Measurements from ENCODE around the gene TENM3.

The TENM3 gene

DNA sequence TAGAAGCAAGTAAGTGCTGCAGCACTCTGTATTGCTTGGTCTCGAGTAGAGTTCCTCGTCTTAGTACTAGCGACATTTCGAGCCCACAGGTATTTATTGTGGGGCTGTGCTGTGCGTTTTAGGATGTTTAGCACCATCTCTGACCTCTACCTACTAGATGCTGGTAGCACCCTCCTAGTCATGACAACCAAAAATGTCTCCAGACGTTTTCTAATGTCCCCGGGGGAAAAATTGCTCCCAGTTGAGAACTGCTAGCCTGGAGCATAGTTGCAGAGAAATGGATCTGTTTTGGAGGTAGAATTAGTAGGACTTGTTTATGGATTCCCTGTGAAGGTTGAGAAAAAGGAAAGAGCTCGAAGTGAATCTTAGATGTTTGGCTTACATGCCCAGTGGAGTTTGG lies 287.2 kb downstream of the TENM3 start:
- H3K9me3 ChIP-seq (ENCODE audit: control insufficient read depth, insufficient read depth, low read depth, low read length), result no peaks in the 10 kb centered on the region
- no peak overlapping the region for H3K4me3 ChIP-seq (ENCODE audit: low read depth, low read length)
- no peaks in the 10 kb centered on the region for H3K4me1 ChIP-seq (ENCODE audit: control insufficient read depth, insufficient read depth, low read length)
- no peaks in the 10 kb centered on the region for H3K36me3 ChIP-seq (ENCODE audit: control insufficient read depth in 2 of 2, insufficient read depth in 1 of 2, low read length in 2 of 2)
- CTCF ChIA-PET, result no interaction called here
- POLR2A ChIA-PET, result no interaction called here
- H3K27ac ChIP-seq (ENCODE audit: extremely low read depth, low read depth, low read length), result no peak overlapping the region
- TF ChIP-seq SP7 (tag by site-specific recombination; IDR thresholded peaks at IDR 0.05), result no peak
- TF ChIP-seq ZNF473 (tag by site-specific recombination; IDR thresholded peaks at IDR 0.05), result no peak
- TF ChIP-seq ZNF837 (tag by site-specific recombination; IDR thresholded peaks at IDR 0.05), result no peak
- TF ChIP-seq, protein P1, sequence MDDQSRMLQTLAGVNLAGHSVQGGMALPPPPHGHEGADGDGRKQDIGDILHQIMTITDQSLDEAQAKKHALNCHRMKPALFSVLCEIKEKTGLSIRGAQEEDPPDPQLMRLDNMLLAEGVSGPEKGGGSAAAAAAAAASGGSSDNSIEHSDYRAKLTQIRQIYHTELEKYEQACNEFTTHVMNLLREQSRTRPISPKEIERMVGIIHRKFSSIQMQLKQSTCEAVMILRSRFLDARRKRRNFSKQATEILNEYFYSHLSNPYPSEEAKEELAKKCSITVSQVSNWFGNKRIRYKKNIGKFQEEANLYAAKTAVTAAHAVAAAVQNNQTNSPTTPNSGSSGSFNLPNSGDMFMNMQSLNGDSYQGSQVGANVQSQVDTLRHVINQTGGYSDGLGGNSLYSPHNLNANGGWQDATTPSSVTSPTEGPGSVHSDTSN (CRISPR knock-in tag; IDR thresholded peaks at IDR 0.05), result no peak
- TF ChIP-seq PRDM2 (tag by site-specific recombination; IDR thresholded peaks at IDR 0.05; ENCODE audit: borderline replicate concordance), result no peak
- TF ChIP-seq ZNF530 (tag by site-specific recombination; IDR thresholded peaks at IDR 0.05; ENCODE audit: low read depth), result no peak
- TF ChIP-seq, protein P2, sequence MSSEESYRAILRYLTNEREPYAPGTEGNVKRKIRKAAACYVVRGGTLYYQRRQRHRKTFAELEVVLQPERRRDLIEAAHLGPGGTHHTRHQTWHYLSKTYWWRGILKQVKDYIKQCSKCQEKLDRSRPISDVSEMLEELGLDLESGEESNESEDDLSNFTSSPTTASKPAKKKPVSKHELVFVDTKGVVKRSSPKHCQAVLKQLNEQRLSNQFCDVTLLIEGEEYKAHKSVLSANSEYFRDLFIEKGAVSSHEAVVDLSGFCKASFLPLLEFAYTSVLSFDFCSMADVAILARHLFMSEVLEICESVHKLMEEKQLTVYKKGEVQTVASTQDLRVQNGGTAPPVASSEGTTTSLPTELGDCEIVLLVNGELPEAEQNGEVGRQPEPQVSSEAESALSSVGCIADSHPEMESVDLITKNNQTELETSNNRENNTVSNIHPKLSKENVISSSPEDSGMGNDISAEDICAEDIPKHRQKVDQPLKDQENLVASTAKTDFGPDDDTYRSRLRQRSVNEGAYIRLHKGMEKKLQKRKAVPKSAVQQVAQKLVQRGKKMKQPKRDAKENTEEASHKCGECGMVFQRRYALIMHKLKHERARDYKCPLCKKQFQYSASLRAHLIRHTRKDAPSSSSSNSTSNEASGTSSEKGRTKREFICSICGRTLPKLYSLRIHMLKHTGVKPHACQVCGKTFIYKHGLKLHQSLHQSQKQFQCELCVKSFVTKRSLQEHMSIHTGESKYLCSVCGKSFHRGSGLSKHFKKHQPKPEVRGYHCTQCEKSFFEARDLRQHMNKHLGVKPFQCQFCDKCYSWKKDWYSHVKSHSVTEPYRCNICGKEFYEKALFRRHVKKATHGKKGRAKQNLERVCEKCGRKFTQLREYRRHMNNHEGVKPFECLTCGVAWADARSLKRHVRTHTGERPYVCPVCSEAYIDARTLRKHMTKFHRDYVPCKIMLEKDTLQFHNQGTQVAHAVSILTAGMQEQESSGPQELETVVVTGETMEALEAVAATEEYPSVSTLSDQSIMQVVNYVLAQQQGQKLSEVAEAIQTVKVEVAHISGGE (tag by site-specific recombination; conservative IDR thresholded peaks at IDR 0.05; ENCODE audit: low read depth), result no peak
- no peak for TF ChIP-seq TRIM28 (IDR thresholded peaks at IDR 0.05; ENCODE audit: borderline replicate concordance, low read length)
- TF ChIP-seq, protein P3, sequence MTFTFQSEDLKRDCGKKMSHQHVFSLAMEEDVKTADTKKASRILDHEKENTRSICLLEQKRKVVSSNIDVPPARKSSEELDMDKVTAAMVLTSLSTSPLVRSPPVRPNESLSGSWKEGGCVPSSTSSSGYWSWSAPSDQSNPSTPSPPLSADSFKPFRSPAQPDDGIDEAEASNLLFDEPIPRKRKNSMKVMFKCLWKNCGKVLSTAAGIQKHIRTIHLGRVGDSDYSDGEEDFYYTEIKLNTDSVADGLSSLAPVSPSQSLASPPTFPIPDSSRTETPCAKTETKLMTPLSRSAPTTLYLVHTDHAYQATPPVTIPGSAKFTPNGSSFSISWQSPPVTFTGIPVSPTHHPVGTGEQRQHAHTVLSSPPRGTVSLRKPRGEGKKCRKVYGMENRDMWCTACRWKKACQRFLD (tag by site-specific recombination; IDR thresholded peaks at IDR 0.05), result no peak

- Histone ChIP-seq H3K9me3 (ENCODE audit: control insufficient read depth, insufficient read depth, low read depth, low read length) (no peaks in the 10 kb centered on the region), H3K4me3 (ENCODE audit: low read depth, low read length) (no peak overlapping the region), H3K4me1 (ENCODE audit: control insufficient read depth, insufficient read depth, low read length) (peaks cover 3% of the 10 kb centered on the region; the same call in 1 of the 2 replicates), H3K36me3 (ENCODE audit: control insufficient read depth in 2 of 2, insufficient read depth in 1 of 2, low read length in 2 of 2) (no peaks in the 10 kb centered on the region), H3K27ac (ENCODE audit: extremely low read depth, low read depth, low read length) (no peak overlapping the region)
- ChIA-PET POLR2A (interaction anchor here (0.6 kb wide), 1 partner anchor 736 kb away, joined by 3 read pairs; no protein-coding TSS in a partner anchor), CTCF (no interaction called here)
- TF ChIP-seq ZNF433 (tag by site-specific recombination; IDR thresholded peaks at IDR 0.05; ENCODE audit: low read depth) (no peak), YY1 (tag by site-specific recombination; IDR thresholded peaks at IDR 0.05) (no peak), SP2 (tag by site-specific recombination; IDR thresholded peaks at IDR 0.05) (no peak), PRDM4 (tag by site-specific recombination; IDR thresholded peaks at IDR 0.05) (no peak), ZSCAN16 (tag by site-specific recombination; IDR thresholded peaks at IDR 0.05) (no peak)
- TF ChIP-seq, protein P4, sequence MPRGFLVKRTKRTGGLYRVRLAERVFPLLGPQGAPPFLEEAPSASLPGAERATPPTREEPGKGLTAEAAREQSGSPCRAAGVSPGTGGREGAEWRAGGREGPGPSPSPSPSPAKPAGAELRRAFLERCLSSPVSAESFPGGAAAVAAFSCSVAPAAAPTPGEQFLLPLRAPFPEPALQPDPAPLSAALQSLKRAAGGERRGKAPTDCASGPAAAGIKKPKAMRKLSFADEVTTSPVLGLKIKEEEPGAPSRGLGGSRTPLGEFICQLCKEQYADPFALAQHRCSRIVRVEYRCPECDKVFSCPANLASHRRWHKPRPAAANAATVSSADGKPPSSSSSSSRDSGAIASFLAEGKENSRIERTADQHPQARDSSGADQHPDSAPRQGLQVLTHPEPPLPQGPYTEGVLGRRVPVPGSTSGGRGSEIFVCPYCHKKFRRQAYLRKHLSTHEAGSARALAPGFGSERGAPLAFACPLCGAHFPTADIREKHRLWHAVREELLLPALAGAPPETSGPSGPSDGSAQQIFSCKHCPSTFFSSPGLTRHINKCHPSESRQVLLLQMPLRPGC (tag by site-specific recombination; IDR thresholded peaks at IDR 0.05), result no peak
Measured at GRCh38 chr4:182531555-182532162, 288.5 kb downstream of the TENM3 start.
